Left lung (tissue), 10 donors: Measurements from ENCODE around the gene TAGLN. TPM values are rescaled to one million over a fixed set of nuclear protein-coding genes. Genes with fewer than 3 reads are reported as not detected.

ENCODE experiments used
- ATAC-seq: fragments of 200-7000 bp; cut with Tn5 transposase; one replicate; pipeline ENCODE4 v1.9.1; 2020; ENCODE audit warnings: moderate library complexity
- DNase-seq, 4 donors: peaks; one replicate each; pipeline ENCODE4 v3.0.0-alpha.2; 2013 to 2020
- H3K27ac ChIP-seq, 2 donors: fragments of 200-600 bp; sonication (generic) in 1 of 2; one replicate each; pipeline versions ENCODE4 v1.5.0 to v1.8.0; 2020 to 2021
- H3K27me3 ChIP-seq, 2 donors: fragments of 200-600 bp; sonication (generic) in 1 of 2; one replicate each; pipeline versions ENCODE4 v1.5.0 to v1.8.0; 2020 to 2021
- H3K36me3 ChIP-seq, 2 donors: fragments of 200-600 bp; sonication (generic) in 1 of 2; one replicate each; pipeline versions ENCODE4 v1.5.0 to v1.8.0; 2020 to 2021
- H3K4me1 ChIP-seq, 2 donors: fragments of 200-600 bp; one replicate each; pipeline ENCODE4 v1.8.0; 2021
- H3K4me3 ChIP-seq, 2 donors: fragments of 200-600 bp; sonication (generic) in 1 of 2; one replicate each; pipeline versions ENCODE4 v1.5.0 to v1.8.0; 2020 to 2021; ENCODE audit warnings: mild to moderate bottlenecking in 1 of 2
- H3K9me3 ChIP-seq, 2 donors: fragments of 200-600 bp; sonication (generic) in 1 of 2; one replicate each; pipeline versions ENCODE4 v1.5.0 to v1.8.0; 2020 to 2021
- intact Hi-C, 2 donors: fragments of 100-400 bp; cut with DNase I; formaldehyde crosslinking; loops; one replicate each; pipeline versions ENCODE4 v1.11.2 to v1.14.2; 2022
- polyA plus RNA-seq, 6 donors: library from polyadenylated mRNA; unstranded; fragments of 120-200 nt; gene quantifications; one replicate each; pipeline ENCODE4 v1.2.1, GENCODE V29; 2013; ENCODE audit not compliant: insufficient read length in 6 of 6
- total RNA-seq, 2 donors: library from RNA; stranded (reverse); fragmentation: NEBNext Ultra II Directional; extraction: Animal tissue kit (Norgen Biotek cat#: 25700); gene quantifications; one replicate each; pipeline ENCODE4 v1.2.1, GENCODE V29; 2021
- TF ChIP-seq, protein P1 (sequence below), 2 donors: fragments of 200-600 bp; sonication (generic) in 1 of 2; IDR thresholded peaks; one replicate each; pipeline versions ENCODE4 v1.5.0 to v1.8.0; 2021; ENCODE audit warnings: antibody characterized with exemption in 2 of 2
- donor health status: DM: no; HTN: yes; CAD: no.
- donor health status: DM: no; HTN: no; CAD: no.

Gene TAGLN
- total and polyA plus RNA-seq, 8 donors = 104 to 763 (median 207) TPM

DNA sequence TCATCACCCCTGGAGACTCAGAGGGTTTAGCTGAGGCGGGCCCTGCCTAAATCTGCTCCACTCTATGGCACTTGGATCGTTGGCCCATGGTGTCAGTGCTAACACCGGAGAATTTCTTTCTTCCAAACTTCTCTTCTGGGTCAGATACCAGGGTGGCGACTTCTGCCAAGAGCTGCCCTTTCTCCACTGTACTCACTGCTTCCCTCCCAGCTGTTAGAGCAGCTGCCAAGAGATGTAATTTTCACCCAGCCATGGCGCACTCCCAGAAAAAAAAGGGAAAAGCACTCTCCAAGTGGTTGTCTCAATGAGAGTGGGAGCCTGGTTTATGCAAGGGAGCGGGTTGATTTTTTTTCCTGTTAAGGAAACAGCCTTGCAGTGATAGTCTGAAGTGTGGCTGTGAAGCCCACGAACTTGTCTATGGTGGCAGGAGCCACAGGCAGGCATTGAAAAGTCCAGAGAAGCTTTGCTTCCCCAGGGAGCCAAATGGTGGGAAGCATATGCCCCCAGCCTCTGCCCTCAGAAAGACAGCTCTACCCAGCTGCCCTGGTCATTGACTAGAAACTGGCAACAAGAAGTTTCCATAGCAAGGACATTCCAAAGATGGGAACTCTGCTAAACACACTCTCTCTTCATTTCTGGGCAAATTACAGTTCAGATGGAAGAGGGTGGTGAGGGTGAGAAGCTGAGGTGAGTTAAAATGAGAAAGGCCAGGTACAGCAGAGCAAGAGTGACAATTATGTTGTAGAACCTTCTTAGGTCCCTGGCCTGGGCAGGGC is 22.0 kb downstream of the TAGLN start:
- ATAC-seq = peak; percentile 15

DNA sequence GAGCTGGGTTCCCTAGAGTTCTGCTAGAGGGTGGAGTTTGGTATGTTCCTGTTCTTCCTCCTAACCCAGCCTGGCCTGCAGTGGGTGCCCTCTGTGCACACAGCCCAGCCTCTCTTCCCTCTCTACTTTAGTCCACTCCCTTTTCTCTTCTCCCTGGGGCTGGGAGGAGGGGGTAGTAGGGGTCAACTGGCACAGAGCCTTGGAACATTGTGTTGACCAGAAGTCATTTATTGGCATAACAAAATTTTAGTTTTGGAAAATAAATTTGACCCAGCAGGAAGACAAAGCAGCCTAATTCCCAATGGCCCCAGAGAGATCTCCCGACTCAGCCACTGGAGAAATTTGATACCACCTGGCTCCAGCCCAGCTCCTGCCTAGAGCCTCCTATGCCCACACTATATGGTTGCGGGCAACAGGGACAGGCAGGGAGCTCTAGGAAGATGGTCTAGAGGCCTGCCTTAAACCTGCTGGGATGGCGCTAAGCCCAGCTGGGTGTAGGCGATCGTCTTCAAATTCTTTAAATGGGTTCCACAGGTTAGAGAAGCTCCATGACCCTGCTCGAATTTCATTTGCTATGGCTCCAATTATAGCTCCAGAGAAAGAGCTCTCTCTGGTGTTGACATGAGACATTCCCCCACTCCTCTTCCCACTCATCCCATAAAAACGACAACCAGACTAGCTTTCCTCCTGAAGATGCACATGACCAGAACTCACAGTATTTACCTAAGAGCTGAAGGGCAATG is 22.8 kb downstream of the TAGLN start:
- intact Hi-C loops = no loop called here
- peak in 1 of 4 donors; percentile 41 for DNase-seq
- H3K36me3 ChIP-seq = peaks cover 0 to 94% of the 10 kb centered on the region in 2 donors
- ATAC-seq = peak; percentile 70
- H3K27me3 ChIP-seq = no peaks in the 10 kb centered on the region
- TF ChIP-seq, protein P1, sequence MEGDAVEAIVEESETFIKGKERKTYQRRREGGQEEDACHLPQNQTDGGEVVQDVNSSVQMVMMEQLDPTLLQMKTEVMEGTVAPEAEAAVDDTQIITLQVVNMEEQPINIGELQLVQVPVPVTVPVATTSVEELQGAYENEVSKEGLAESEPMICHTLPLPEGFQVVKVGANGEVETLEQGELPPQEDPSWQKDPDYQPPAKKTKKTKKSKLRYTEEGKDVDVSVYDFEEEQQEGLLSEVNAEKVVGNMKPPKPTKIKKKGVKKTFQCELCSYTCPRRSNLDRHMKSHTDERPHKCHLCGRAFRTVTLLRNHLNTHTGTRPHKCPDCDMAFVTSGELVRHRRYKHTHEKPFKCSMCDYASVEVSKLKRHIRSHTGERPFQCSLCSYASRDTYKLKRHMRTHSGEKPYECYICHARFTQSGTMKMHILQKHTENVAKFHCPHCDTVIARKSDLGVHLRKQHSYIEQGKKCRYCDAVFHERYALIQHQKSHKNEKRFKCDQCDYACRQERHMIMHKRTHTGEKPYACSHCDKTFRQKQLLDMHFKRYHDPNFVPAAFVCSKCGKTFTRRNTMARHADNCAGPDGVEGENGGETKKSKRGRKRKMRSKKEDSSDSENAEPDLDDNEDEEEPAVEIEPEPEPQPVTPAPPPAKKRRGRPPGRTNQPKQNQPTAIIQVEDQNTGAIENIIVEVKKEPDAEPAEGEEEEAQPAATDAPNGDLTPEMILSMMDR (IDR thresholded peaks at IDR 0.05) = no peak
- H3K4me1 ChIP-seq = peaks cover 12 to 20% of the 10 kb centered on the region in 2 donors
- peak overlapping the region in 1 of 2 donors; percentile 69 for H3K27ac ChIP-seq
- H3K9me3 ChIP-seq = no peaks in the 10 kb centered on the region
- H3K4me3 ChIP-seq = no peak overlapping the region

More for the DNA sequence above, 22.0 kb downstream of the TAGLN start:
- Histone ChIP-seq H3K27ac (peak overlapping the region in 1 of 2 donors; percentile 69), H3K4me1 (peaks cover 12 to 20% of the 10 kb centered on the region in 2 donors), H3K27me3 (no peaks in the 10 kb centered on the region), H3K9me3 (no peaks in the 10 kb centered on the region), H3K4me3 (no peak overlapping the region), H3K36me3 (peaks cover 0 to 97% of the 10 kb centered on the region in 2 donors)
- intact Hi-C loops = no loop called here
- DNase-seq = no peak
- TF ChIP-seq, protein P1 (IDR thresholded peaks at IDR 0.05) = no peak

DNA sequence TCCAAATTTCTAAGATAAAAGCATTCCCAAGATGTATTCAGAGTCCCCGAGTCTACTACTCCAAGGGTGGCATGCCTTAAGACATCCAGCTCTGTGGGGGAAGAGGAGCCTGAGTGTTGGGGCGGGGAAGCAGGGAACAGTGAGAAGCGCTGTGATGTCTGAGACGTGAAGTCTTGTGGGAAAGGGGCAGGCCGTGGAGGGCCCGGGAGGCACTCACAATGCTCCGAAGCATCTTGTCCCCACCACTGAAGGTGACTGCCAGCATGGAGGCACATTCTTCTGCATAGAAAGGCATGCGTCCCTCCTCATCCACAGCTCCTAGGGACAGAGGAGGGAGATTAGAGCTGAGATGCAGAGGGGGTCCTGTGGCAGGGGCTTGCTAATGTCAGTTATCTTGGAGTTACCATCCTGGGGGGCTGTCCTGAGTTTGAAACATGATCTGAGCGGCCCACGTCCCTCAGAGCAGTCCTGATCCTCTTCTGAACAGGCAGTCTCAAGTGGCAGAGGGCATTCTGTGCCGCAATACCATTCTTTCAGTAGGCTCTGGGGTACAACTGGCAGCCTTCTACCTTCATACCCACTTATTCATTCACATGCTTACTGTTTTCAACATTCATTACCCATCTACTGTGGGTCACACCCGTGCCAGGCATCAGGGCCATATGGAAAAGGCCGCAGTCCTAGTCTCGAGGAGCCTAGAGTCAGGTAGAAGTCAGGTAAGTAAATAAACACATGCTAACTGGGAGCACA is 24.0 kb downstream of the TAGLN start:
- DNase-seq (no peak), ATAC-seq (no peak)
- Histone ChIP-seq H3K4me1 (peaks cover 12 to 20% of the 10 kb centered on the region in 2 donors), H3K4me3 (no peak overlapping the region), H3K27ac (no peak overlapping the region), H3K9me3 (no peaks in the 10 kb centered on the region), H3K36me3 (peaks cover 0 to 94% of the 10 kb centered on the region in 2 donors), H3K27me3 (no peaks in the 10 kb centered on the region)
- intact Hi-C loops = no loop called here
- TF ChIP-seq, protein P1 (IDR thresholded peaks at IDR 0.05) = no peak

DNA sequence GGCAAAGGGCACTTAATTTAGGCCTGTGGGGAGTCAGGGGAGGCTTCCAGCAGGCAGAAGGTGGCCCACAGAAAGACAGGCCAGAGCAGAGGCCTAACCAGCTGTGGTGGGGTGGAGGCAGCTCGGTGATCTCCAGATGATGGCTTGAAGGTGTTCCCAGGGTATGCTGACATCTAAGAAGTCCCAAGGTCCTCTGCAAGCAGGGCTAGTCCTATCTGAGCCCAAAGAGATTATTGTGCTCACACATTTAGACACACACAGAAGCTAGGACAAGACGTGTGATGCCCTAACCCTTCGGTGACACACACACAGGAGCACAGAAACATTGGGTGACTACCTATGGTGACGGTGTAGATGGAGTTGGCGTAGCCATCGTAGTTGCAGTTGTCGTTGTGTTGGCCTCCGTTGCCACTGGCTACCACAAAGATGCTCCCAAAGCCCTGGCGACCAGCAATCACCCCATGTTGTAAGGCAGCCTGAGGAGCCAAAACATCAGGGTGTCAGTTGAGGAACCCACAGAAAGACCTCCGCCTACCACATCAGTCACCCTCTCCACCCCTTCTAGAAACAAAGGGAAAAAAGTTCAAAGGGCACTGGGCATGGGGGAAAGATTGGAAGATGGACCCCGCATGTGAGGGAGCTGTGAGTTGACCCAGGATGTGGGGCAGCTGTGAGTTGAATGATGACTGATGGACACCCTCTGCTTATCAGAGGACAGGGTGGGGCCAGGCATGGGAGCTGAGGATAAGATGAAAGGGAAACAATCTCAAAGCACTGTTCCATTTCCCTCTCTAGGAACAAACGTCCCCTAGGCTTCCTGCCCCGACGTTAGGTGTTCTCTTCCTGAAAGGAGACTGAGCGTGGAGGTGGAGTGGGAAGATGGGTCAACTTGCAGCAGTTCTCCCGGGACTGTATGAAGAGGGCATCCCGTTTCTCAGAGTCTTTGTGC is 24.8 kb downstream of the TAGLN start:
- Histone ChIP-seq H3K4me3 (no peak overlapping the region), H3K27me3 (no peaks in the 10 kb centered on the region), H3K4me1 (peaks cover 12 to 20% of the 10 kb centered on the region in 2 donors), H3K36me3 (peaks cover 0 to 94% of the 10 kb centered on the region in 2 donors), H3K9me3 (no peaks in the 10 kb centered on the region), H3K27ac (no peak overlapping the region)
- no peak for DNase-seq
- intact Hi-C loops = no loop called here
- TF ChIP-seq, protein P1 (IDR thresholded peaks at IDR 0.05) = no peak
- no peak for ATAC-seq
